ENCODE measurements around the gene B3GNT3.

The B3GNT3 gene

DNA sequence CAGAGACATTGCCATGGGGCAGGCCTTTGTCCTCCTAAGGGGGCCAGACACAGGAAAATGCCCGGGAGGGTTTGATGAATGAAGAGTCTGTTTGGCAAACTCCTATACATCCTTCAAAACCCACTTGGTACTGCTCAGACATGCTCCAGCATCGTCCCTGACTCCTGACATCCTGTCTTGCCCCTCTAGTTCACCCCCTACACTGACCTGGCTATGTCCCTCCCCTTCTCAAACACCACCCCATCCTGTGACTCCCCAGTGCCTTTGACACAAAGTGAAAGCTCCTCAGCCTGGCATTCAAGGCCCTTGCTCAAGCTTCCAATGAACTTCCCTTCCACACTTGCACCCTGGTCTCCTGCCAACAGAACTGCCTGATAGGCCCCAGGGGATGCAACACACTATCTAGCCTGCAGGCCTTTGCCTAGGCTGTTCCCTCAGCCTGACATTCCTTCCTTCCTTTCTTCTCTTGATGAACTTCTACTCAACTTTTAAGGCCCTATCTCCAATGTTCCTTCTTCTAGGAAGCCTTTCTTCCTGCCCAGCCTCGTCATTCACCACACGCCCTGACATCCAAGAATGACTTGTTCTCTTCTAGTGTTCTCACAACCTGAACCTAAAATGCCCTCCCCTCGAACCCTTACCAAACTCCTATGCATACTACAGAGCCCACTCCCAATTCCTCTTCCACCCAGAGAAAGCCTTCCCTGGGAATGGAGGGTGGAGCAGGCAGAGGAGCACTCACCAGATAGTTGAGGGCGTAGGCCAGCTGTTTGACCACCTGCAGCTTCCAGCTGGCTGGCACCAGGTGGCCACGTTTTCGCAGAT, 40.5 kb downstream of the B3GNT3 start:
- DNase-seq, result no peak

DNA sequence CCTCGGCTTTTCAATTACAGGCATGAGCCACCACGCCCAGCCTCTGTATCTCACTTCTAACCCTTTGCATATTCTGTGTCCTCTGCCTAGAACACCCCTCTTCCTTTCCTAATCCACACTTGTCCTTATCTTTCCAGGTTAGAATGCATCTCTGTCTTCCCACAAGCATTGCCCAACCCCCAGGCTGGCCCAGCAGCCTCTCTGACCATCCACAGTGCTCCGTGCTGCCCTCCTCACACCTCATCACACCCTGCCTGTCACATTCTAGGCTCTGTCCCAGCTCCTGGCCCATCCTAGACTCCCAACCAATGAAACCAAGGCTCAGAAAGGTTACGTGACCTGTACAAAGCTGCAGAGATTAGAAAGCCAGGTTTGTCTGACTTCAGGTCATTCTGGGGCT, 41.6 kb downstream of the B3GNT3 start:
- no peak for DNase-seq

DNA sequence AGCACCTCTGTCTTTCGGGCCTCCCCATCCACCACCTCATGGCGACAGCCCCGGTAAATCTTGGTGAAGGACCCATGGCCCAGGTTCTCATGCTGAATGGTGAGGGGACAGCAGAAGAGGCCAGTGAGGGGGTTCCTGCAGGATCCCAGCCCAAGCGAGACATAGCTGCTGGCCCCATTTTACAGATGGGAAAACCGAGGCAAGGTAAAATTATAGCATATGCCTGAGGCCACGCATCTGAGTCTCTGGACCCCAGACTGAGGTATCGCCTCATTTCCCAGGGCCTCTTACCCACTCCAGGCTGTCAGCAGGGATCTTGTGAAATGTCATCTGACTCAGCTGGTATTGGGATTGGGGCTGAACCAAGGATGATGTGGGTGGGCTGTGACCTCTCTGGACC, 43.0 kb downstream of the B3GNT3 start:
- DNase-seq, result no peak

DNA sequence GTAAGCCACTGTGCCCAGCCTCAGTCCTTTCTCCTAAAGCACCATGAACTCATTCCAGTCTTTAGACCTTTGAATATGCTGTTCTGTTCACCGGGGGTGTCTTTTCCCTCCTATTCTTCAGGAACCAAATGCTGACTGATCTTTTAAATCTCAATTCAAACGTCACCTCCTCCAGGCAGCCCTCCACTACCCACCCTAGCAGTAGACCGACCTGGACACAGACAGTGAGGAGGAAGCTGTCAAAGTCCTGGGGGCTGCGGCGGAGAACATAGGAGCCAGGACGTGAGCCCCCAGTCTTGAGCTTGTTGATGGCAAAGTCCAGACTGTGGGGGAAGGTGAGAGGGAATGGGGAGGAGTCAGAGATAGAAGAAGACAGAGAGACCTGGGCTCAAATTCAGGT, 45.1 kb downstream of the B3GNT3 start:
- DNase-seq, result no peak

DNA sequence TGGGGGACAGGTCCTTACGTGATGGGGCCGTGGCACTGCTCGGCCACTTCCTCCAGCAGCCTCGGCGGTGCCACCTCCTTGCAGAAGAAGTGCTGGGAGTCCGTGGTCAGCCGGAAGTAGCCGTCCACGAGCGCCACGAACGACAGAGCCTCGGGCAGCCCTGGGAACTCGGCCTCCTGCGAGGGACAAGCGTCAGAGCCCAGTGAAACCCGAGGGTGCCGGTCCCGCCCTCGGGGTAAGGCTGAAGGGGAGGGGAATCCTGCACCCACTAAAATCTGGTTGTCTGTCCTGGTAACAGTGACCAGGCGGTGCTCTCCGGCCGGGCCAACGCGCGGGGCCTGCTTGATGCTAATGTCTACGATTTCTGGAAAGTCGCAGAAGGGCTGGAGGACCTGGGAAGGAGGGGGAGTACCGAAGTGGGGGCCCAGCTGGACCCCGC, 46.5 kb downstream of the B3GNT3 start:
- DNase-seq, result no peak

DNA sequence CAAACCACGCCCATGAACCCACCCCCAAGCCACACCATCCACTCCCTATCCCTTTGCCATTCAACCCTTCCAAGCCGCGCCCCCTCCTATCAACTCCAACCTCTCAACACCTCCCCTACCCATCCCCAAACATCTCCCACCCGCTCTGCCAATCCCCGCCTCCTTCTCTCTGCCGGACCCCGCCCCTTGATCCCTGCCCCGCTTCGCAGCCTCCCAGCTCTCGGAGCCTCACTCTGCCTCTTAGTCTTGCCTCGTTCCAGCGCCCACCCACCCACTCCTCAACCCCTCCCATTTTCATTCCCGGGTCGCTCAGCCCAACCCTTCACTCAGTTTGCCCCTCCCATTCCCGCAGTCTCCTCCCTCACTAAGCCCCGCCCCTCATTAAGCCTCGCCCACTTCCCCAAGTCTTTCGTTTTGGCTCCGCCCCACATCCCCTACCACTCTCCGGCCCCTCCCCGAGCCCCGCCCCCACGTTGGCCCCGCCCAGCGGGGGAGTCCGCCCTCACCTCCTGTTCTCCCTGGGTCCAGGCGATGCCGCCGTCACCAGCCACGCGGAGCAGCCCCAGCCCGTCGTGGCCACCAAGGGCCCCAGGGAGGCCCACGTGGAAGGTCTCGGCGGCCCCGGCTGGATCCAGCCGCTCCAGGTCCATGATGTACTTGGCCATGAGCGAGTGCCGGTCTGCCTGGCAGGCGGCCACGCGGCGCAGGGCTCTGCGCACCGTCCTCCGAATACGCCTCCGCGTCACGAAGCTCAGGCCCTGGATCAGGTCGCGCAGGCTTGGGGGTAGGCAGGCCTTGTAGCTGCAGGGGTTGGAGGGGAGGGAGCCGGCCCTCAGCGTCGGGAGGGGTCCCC, 47.1 kb downstream of the B3GNT3 start:
- peak in 1 of 2 experiments; percentile 33 for DNase-seq

DNA sequence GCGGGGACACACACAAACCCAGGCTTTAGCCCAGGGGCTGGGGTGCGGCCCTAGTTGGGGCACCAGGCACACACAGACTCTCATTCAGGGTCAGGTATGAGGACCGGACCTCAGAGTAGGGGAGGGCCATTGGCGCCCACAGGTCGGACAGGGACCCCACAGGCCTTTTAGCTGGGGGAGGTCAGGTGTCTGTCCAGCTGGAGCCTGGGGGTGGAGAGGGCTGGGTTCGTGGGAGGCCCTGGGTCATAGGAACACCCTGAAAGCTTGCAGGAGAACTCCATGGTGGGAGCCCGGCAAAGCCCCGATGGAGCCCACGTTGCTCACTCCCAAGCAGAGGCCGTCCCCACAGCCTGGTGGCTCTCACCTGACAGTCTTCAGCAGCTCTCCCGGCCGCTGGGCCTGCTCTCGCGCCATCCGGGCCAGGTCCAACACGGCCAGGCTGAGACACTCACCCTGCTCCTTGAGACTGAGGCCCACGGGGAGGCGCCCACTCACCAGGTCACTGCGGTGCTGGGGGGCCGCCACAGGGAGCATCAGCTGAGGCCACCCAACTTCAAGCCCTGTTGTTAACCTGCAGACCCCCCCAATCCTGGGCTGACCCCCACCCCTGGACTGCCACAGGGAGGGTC, 47.8 kb downstream of the B3GNT3 start:
- DNase-seq, result no peak

DNA sequence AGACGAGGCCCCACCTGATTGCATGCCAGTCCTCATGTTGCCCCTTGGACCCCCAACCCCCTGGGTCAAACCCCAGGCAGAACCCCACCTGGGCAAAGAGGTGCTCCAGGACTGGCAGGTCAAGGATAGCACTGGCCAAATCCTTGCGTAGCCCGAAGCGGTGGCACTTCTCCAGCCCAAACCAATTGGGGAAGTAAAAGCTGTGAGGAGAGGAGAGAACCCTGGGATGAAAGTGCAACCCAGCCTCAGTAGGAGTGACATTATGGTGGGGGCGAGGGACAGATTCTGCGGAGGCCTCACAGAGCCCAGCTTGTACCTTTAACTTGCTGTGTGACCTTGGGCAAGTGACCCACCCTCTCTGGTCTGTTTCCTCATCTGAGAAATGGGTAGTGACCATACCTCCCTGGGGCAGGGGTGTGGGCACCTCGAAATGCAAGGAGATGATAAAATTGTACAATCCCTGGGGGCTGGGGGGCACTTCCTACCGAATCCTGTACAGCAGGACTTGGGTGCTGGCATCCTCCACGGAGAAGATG, 48.4 kb downstream of the B3GNT3 start:
- no peak for DNase-seq

DNA sequence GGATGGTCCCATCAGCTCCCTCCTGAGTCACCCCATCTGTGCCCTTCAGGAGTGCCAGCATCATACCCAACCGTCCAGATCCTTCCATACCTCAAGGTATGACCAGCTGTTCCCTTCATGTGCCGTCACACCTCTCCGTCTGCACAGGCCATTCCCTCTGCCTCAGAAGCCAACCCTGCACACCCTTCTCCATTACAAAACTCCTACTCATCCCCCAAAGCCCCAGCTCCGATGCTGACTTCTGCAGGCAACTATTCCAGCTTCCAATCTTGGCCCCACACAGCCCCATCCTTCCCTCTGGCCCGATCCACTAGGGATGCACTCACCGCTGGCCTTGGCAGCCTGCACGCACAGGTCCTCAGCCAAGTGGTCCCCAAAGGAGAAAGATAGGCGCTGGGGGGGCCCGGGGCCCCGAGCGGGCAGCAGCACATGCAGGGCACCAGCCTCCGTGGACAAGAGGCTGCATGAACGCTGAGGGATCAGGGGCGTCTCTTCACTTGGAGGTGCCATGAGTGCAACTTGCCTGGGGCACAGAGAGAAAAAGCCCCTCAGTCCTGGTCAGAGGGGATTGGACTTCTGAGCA, 49.1 kb downstream of the B3GNT3 start:
- DNase-seq, result no peak

DNA sequence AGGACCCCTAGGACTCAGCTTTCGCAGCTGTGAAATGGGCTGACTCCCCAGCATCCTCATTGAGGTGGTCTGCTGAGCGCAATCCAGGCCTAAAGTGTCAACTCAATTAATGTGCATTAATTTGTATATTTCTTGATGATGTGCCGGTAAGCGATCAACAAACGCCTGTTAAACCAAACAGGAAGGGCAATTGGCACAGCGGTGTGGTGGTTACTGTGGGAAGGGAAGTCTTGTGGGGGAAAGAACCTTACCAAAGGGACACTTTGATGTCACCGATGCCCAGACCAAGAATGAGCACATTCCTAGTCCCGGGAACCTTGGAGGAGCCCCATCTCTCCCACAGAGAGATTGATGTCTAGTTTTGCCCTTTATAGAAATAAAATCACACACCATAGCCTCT, 51.2 kb downstream of the B3GNT3 start:
- DNase-seq, result no peak

DNA sequence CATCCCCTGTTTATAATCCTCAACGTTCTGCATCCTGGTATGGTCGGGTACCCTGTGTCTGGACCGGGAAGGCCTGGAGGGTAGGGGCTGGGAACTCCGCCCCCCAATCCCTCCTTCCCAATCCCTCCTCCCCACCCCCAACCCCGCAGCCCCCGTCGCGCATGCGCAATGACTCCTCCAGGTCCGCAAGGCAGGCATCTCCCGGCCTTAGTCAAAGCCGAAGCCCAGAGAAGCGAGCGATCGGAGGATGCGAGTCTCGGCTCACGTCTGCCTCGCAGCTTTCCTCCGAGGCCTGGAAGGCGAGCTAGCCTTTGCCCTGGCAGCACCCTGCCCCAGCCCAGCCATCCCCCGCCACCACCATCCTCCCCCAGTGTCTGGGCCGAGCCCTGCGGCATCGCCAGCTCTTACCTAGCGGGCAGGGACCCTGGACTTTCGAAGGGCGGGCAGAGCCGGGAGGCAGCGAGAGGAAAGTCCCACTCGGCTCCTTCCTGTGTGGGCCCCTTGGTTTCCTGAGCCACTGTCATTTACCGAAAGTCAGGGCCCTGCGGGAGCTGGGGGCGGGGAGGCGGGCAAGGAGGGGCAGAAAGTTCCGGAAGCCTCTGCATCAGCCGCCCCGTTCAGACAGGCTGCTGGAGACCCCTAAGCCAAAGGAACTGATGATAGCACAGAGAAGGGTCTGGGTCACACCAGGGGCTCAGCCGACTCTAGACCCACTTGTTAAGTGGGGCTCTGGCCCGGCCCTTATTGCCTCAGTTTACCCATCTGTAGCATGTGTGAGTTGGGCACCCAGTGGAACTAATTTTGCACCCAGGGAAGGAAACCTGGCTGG, 52.8 kb downstream of the B3GNT3 start, which contains the start of gene JAK3:
Gene JAK3, minus strand, starts transcription at position 445 of the 829 bp plus-strand sequence. CDS start 3,565 bp downstream, outside the sequence.
- peak; percentile 39 to 50 for DNase-seq

DNA sequence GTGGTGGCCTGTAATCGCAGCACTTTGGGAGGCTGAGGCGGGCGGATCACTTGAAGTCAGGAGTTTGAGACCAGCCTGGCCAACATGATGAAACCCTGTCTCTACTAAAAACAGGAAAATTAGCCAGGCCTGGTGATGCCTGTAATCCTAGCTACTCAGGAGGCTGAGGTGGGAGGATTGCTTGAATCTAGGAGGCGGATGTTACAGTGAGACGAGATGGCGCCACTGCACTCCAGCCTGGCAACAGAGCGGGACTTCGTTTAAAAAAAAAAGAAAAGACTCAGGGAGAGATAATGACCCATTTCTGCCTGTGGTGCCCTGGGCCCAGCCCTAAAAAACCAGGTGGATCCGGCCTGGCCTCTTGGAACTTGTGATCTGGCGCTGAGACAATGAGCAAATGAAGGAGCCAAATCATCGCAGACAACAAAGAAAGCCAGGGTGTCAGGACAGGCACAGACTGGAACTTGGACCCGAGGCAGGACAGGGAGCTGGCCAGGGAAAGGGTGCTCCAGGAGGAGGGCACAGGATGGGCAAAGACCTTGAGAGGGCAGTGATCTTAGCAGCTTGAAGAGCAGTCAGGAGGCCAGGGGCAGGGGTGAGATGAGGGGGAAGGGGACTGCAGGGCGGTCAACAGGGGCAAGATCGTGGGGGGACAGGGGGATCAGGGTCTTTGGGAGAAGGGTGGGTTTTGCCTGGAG, 53.8 kb downstream of the B3GNT3 start:
- no peak for DNase-seq

DNA sequence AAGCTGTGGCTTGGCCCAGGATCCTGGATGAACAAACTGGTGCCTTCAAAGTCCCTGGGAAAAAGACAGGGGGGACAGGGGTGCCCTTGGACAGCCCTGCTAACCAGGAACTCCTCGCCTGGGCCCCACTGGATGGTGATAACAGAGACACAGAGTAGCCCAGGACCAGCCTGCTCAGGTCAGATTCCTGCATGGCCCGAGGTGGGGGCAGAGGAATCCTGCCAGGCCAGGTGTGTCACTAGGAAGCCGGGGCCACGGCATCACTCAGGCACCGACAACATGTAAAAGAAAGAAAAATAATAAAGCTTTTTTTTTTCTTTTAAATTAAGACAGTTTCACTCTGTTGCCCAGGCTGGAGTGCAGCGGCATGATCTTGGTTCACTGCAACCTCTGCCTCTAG, 59.1 kb downstream of the B3GNT3 start:
- no peak for DNase-seq

DNA sequence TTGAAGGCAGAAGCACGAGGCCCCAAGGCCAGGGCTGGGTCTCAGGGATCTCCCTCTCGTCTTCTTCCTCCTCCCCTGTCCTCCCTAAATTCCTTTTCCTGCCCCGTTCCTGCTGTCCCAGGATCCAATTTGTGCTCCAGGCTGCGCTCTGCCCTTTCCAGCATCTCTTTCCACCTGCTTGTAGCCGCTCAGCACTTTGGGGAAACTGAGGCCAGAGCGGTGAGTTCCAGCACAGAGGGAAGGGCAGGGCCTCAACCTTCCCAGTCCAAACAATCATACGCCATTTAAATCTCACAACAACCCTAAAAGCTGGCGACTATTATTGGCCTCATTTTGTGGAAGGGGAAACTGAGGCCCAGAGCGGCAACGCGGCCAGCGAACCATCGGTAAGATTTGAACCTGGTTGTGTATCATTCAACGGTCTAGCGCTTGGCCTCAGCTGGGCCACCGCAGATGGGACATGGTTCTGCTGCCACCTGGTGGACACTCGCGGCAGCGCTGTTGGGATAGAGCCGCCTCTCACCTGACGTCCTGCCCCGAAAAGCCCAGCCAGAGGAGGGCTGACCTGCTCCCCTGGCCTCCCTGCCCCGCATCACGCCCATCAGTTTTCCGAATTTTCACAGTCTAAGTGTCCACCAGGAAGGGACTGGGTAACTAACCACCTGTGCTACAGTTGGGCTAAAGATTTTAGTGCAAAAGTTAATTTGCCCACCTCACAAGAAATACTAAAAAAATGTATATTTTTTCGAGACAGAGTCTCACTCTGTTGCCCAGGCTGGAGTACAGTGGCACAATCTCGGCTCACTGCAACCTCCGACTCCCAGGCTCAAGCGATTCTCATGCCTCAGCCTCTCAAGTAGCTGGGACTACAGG, 60.6 kb downstream of the B3GNT3 start:
- peak in 1 of 2 experiments; percentile 59 for DNase-seq

DNA sequence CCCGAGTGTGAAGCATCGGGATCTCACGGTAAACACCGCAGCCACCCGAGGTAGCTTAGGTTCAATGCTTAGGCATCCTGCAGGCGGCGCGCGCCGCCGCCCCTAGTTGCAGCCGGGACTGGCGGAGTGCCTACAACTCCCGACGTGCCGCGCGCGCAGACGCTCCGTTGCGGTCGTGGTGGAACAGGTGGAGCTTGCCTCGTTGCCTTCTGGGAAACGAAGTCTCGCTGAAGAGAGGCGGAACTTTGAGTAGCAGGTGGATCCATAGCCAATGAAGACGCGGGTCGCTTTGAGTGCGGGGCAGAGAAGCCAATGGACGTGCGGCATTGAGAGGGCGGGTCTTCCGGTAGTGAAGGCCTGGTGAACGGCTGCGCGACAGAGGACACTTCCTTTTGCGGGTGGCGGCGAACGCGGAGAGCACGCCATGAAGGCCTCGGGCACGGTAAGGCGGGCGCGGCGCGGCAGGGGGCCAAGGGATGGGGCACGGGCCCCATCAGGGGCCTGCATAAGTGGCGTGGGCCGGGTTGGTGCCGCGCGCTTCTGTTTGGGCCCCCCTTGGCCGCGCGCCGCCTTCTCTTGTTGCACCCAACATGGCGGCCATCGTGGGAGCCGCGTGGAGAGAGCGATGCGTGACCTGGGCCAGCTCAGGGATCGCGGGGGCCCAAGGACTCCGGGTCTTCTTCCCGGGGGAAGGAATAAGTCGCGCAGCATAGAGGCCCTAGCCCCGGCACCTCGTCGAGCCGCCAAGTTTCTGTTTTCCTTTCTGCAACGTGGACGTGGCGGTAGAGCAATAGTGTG, 64.8 kb downstream of the B3GNT3 start, which contains the start of gene RPL18A:
Gene RPL18A, plus strand, starts transcription at position 378 of the 798 bp plus-strand sequence. Its CDS starts 47 bp downstream, at position 425.
- peak; percentile 99 for DNase-seq

DNA sequence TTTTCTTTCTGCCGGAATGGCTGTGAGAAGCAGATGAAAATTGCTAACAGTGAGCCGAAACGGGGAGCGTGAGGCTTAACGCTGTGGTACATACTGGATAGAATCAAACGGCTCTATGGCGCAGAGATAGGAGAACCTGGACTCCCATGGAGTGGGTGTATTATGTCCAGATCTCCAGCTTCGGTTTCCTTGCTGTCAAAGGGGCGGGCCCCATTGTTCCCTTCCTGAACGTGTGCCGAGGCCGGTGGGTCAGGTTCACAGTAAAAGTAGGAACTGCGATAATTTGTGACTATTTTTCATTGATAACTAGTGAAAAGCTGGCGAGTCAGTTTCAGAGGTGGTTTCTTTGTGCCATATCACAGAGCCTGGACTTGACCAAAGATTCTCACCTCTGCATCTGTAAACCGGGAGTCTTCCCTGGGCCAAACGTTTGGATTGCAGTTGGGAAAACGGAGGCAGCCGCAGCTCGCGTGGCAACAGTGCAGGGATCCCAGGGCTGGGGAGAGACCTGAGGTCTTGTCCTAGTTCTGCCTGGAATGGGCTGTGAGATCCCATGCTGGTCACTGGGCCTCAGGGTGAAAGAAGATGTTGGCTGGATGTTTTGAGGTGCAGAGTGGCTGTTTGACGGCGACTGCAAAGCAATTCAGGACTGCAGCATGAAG, 65.5 kb downstream of the B3GNT3 start:
- no peak for DNase-seq

DNA sequence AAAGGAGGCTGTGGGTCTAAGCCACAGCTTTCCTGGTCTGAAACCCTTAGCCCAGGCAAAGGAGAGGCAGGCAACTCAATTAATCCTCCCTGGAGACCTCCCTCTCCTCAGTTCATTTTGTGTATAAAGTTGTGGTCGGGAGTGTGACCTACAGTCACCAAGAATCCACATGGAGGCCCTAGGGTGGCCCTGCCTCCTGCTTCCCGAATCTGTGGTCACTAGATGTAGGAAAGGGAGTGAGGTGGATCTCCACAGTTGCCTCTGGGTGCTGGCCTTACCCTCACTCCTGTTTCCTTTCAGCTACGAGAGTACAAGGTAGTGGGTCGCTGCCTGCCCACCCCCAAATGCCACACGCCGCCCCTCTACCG, 66.0 kb downstream of the B3GNT3 start:
- DNase-seq, result no peak
